H1 (cell line): ENCODE measurements around the gene SERPINA10. TPM values are rescaled to one million over a fixed set of nuclear protein-coding genes. Genes with fewer than 3 reads are reported as not detected.

Experiments used
- CTCF ChIA-PET: fragments of 300-600 bp; sonication (Branson Sonifier 250); formaldehyde crosslinking; loops from one replicate; lab custom pipeline; 2021; ENCODE audit not compliant: partially characterized antibody; lab: Charles Lee
- POLR2A ChIA-PET: fragments of 300-600 bp; sonication (Branson Sonifier 250); formaldehyde crosslinking; loops from one replicate; lab custom pipeline; 2021; ENCODE audit warnings: inconsistent platforms; ENCODE audit not compliant: partially characterized antibody; lab: Charles Lee
- DNase-seq, 2 experiments: peaks; one replicate each; pipeline versions ENCODE4 v3.0.0 to v3.0.0-alpha.2; 2010 to 2022; ENCODE audit warnings: low spot score in 2 of 2, low read depth in 1 of 2, mixed read lengths in 1 of 2
- FAIRE-seq: peaks from 2 replicates; lab custom pipeline; 2011; peaks lifted over from hg19 to GRCh38; lab: Jason Lieb, UNC
- H2AFZ ChIP-seq: 2 replicates; pipeline ENCODE4 v1.8.1; 2012; ENCODE audit warnings: low read length, inconsistent platforms
- H2AK5ac ChIP-seq: 2 replicates; pipeline ENCODE4 v1.6.1; 2013; ENCODE audit warnings: low read depth, low read length
- H2BK120ac ChIP-seq: replicated peaks from 2 replicates; pipeline ENCODE3; 2013; ENCODE audit warnings: low read depth, low read length, inconsistent platforms
- H2BK12ac ChIP-seq: 2 replicates; pipeline ENCODE4 v1.6.1; 2013; ENCODE audit warnings: low read depth, low read length
- H2BK15ac ChIP-seq: 2 replicates; pipeline ENCODE4 v1.6.1; 2013; ENCODE audit warnings: low read length
- H2BK20ac ChIP-seq: 2 replicates; pipeline ENCODE4 v1.6.1; 2013; ENCODE audit warnings: low read length
- H2BK5ac ChIP-seq: 2 replicates; pipeline ENCODE4 v1.6.1; 2013; ENCODE audit warnings: low read depth, low read length
- H3K14ac ChIP-seq: 2 replicates; pipeline ENCODE4 v1.6.1; 2013; ENCODE audit warnings: inconsistent platforms; ENCODE audit not compliant: insufficient read length
- H3K18ac ChIP-seq: 2 replicates; pipeline ENCODE4 v1.6.1; 2013; ENCODE audit warnings: low read length; ENCODE audit errors: extremely low read depth
- H3K23ac ChIP-seq: 2 replicates; pipeline ENCODE4 v1.6.1; 2013; ENCODE audit warnings: inconsistent platforms; ENCODE audit not compliant: insufficient read length
- H3K23me2 ChIP-seq: 2 replicates; pipeline ENCODE4 v1.6.1; 2013; ENCODE audit warnings: low read depth, low read length
- H3K27ac ChIP-seq: 2 replicates; pipeline ENCODE4 v1.6.1; 2011; ENCODE audit warnings: low read depth, low read length, inconsistent platforms
- H3K27me3 ChIP-seq, 4 experiments: replicated peaks in 1 of 4; 1 replicate in 1 of 4; 2 replicates in 3 of 4; pipeline versions ENCODE4 v1.6.1 to v1.8.1; 2011 to 2013; ENCODE audit warnings: low read length in 3 of 4, mild to moderate bottlenecking in 3 of 4, inconsistent platforms in 2 of 4, mixed read lengths in 2 of 4, moderate library complexity in 1 of 4; ENCODE audit not compliant: control insufficient read depth in 3 of 4, insufficient read depth in 3 of 4; ENCODE audit errors: extremely low read depth in 1 of 4
- H3K36me3 ChIP-seq, 4 experiments: 2 replicates each; pipeline versions ENCODE4 v1.6.1 to v1.8.1; 2011 to 2013; ENCODE audit warnings: mild to moderate bottlenecking in 4 of 4, low read length in 3 of 4, moderate library complexity in 2 of 4, control low read depth in 1 of 4, inconsistent platforms in 1 of 4; ENCODE audit not compliant: insufficient read depth in 4 of 4, control insufficient read depth in 2 of 4
- H3K4ac ChIP-seq: replicated peaks from 2 replicates; pipeline ENCODE3; 2013; ENCODE audit warnings: low read length, low read depth, mixed read lengths, inconsistent platforms; ENCODE audit not compliant: insufficient read length
- H3K4me1 ChIP-seq, 4 experiments: replicated peaks in 1 of 4; 1 replicate in 1 of 4; 2 replicates in 3 of 4; pipeline versions ENCODE4 v1.6.1 to v1.8.1; 2011 to 2013; ENCODE audit warnings: low read length in 3 of 4, inconsistent platforms in 2 of 4, mixed read lengths in 1 of 4; ENCODE audit not compliant: insufficient read depth in 4 of 4, control insufficient read depth in 3 of 4
- H3K4me2 ChIP-seq, 2 experiments: 2 replicates each; pipeline versions ENCODE4 v1.6.1 to v1.8.1; 2011 to 2013; ENCODE audit warnings: low read depth in 2 of 2, low read length in 2 of 2, control low read depth in 1 of 2, inconsistent platforms in 1 of 2, mild to moderate bottlenecking in 1 of 2; ENCODE audit not compliant: insufficient read depth in 1 of 2
- H3K4me3 ChIP-seq, 4 experiments: fragments of 200-600, 300-600 bp in 1 of 4; sonication (generic), shearing (Covaris generic), sonication (Bioruptor Twin) in 1 of 4; 2 replicates each; pipeline versions ENCODE4 v1.5.1 to v1.8.1; 2011 to 2016; ENCODE audit warnings: low read length in 4 of 4, low read depth in 3 of 4, control low read depth in 2 of 4, inconsistent platforms in 2 of 4, mild to moderate bottlenecking in 2 of 4, mixed read lengths in 1 of 4, moderate library complexity in 1 of 4; ENCODE audit not compliant: insufficient read depth in 2 of 4; ENCODE audit errors: extremely low read depth in 1 of 4
- H3K56ac ChIP-seq: replicated peaks from 2 replicates; pipeline ENCODE3; 2013; ENCODE audit warnings: low read depth, mild to moderate bottlenecking, mixed read lengths, low read length, inconsistent platforms; ENCODE audit not compliant: insufficient read length
- H3K79me1 ChIP-seq: 2 replicates; pipeline ENCODE4 v1.6.1; 2013; ENCODE audit warnings: low read depth, low read length, control low read depth
- H3K79me2 ChIP-seq, 2 experiments: 2 replicates each; pipeline versions ENCODE4 v1.6.1 to v1.8.1; 2012 to 2013; ENCODE audit warnings: low read length in 2 of 2, mild to moderate bottlenecking in 2 of 2, inconsistent platforms in 1 of 2; ENCODE audit not compliant: insufficient read depth in 2 of 2, control insufficient read depth in 1 of 2
- H3K9ac ChIP-seq, 4 experiments: replicated peaks in 1 of 4; 1 replicate in 1 of 4; 2 replicates in 3 of 4; pipeline versions ENCODE4 v1.6.1 to v1.8.1; 2011 to 2013; ENCODE audit warnings: low read depth in 3 of 4, low read length in 3 of 4, control low read depth in 2 of 4, mild to moderate bottlenecking in 2 of 4, moderate library complexity in 2 of 4, inconsistent platforms in 1 of 4; ENCODE audit errors: extremely low read depth in 1 of 4
- H3K9me3 ChIP-seq, 2 experiments: 2 replicates each; pipeline versions ENCODE4 v1.6.1 to v1.8.1; 2012 to 2013; ENCODE audit warnings: mild to moderate bottlenecking in 2 of 2, moderate library complexity in 2 of 2, control low read depth in 1 of 2, inconsistent platforms in 1 of 2, low read depth in 1 of 2, low read length in 1 of 2, mixed read lengths in 1 of 2; ENCODE audit not compliant: insufficient read depth in 2 of 2
- H4K20me1 ChIP-seq, 2 experiments: replicated peaks in 1 of 2; 2 replicates each; pipeline versions ENCODE3 to v1.8.1; 2011 to 2013; ENCODE audit warnings: inconsistent platforms in 2 of 2, low read length in 2 of 2, mild to moderate bottlenecking in 1 of 2; ENCODE audit not compliant: insufficient read depth in 2 of 2, control insufficient read depth in 1 of 2
- H4K5ac ChIP-seq: 2 replicates; pipeline ENCODE4 v1.6.1; 2013; ENCODE audit warnings: low read length, low read depth, mixed read lengths, inconsistent platforms; ENCODE audit not compliant: insufficient read length
- H4K8ac ChIP-seq: 2 replicates; pipeline ENCODE4 v1.8.0; 2013; ENCODE audit warnings: mild to moderate bottlenecking, moderate library complexity, low read length, inconsistent platforms; ENCODE audit not compliant: insufficient read depth; ENCODE audit errors: extremely low read depth
- H4K91ac ChIP-seq: replicated peaks from 2 replicates; pipeline ENCODE3; 2013; ENCODE audit warnings: low read length, mixed read lengths, inconsistent platforms; ENCODE audit not compliant: insufficient read length
- ATF2 ChIP-seq: IDR thresholded peaks from 2 replicates; pipeline ENCODE4 v1.6.1; 2012; ENCODE audit warnings: low read length, inconsistent platforms
- BRCA1 ChIP-seq: IDR thresholded peaks from 2 replicates; pipeline ENCODE4 v1.6.1; 2012; ENCODE audit warnings: low read depth, low read length, improper control_type of control experiment
- CREB1 ChIP-seq: IDR thresholded peaks from 2 replicates; pipeline ENCODE4 v1.6.1; 2012; ENCODE audit warnings: inconsistent platforms
- EGR1 ChIP-seq: IDR thresholded peaks from 2 replicates; pipeline ENCODE4 v1.6.1; 2011; ENCODE audit warnings: low read depth, low read length, borderline replicate concordance
- KDM1A ChIP-seq: fragments of 200-600, 300-600 bp; sonication (generic); IDR thresholded peaks from 2 replicates; pipeline ENCODE4 v1.7.1; 2016; ENCODE audit warnings: mild to moderate bottlenecking, low read length, borderline replicate concordance
- KDM4A ChIP-seq: IDR thresholded peaks from one replicate; pipeline ENCODE4 v1.7.1; 2012; ENCODE audit warnings: low read depth, mild to moderate bottlenecking, moderate library complexity, low read length, inconsistent platforms; ENCODE audit not compliant: severe bottlenecking
- NANOG ChIP-seq: IDR thresholded peaks from 2 replicates; pipeline ENCODE4 v1.6.1; 2011; ENCODE audit warnings: low read length, low read depth, mild to moderate bottlenecking, inconsistent platforms; ENCODE audit not compliant: insufficient read depth, poor library complexity, severe bottlenecking
- SRF ChIP-seq: IDR thresholded peaks from 2 replicates; pipeline ENCODE4 v1.6.1; 2011; ENCODE audit warnings: mild to moderate bottlenecking, low read depth, low read length, moderate library complexity
- TAF1 ChIP-seq: IDR thresholded peaks from 2 replicates; pipeline ENCODE4 v1.6.1; 2011; ENCODE audit warnings: mild to moderate bottlenecking, low read depth, low read length
- ZNF274 ChIP-seq: IDR thresholded peaks from 2 replicates; pipeline ENCODE4 v1.7.0; 2012; ENCODE audit warnings: low read length, borderline replicate concordance; ENCODE audit errors: extremely low read depth
- WGBS, 2 experiments: shearing (Covaris generic) in 1 of 2; methylation state at CpG; one replicate each; pipeline versions ENCODE4 v1.1.6 to v1.1.7; 2013 to 2015; ENCODE audit warnings: low lambda C conversion rate in 2 of 2, mixed read lengths in 2 of 2, inconsistent platforms in 1 of 2, low coverage in 1 of 2, missing lambda C conversion rate in 1 of 2; ENCODE audit not compliant: insufficient replicate concordance in 2 of 2, insufficient coverage in 1 of 2, insufficient read length in 1 of 2; ENCODE audit errors: extremely low coverage in 1 of 2, missing lambda C conversion rate in 1 of 2; 5-methylcytosine and 5-hydroxymethylcytosine counted together
- polyA plus RNA-seq, 7 experiments: library from polyadenylated mRNA; depleted of rRNA in 3 of 7; stranded (reverse) in 5 of 7; unstranded in 2 of 7; fragments of >200 nt in 5 of 7; fragments of 200-250 nt in 2 of 7; gene quantifications; 1 replicate in 5 of 7; 2 replicates in 1 of 7; 4 replicates in 1 of 7; pipeline versions ENCODE4 v1.2.1 to v1.2.3, GENCODE V29; 2011 to 2013; ENCODE audit warnings: missing spikeins in 2 of 7, mixed read lengths in 2 of 7
- total RNA-seq: library from RNA; stranded (reverse); fragmentation: NEBNext Ultra II Directional; extraction: Animal tissue kit (Norgen Biotek cat#: 25700); gene quantifications from 2 replicates; pipeline ENCODE4 v1.2.1, GENCODE V29; 2021
- TF ChIP-seq, protein P1 (sequence below), 3 experiments: IDR thresholded peaks; 1 replicate in 2 of 3; 2 replicates in 1 of 3; pipeline versions ENCODE4 v1.5.1 to v1.6.1; 2011; ENCODE audit warnings: low read length in 3 of 3, mild to moderate bottlenecking in 3 of 3, inconsistent platforms in 2 of 3, low read depth in 1 of 3, moderate library complexity in 1 of 3; ENCODE audit not compliant: insufficient read depth in 1 of 3; ENCODE audit errors: control extremely low read depth in 1 of 3

Gene SERPINA10
- total and polyA plus RNA-seq, 2 of the 8 experiments (the other 6 are each of a cell fraction or from before 2014, with no cell fraction given): not detected

DNA sequence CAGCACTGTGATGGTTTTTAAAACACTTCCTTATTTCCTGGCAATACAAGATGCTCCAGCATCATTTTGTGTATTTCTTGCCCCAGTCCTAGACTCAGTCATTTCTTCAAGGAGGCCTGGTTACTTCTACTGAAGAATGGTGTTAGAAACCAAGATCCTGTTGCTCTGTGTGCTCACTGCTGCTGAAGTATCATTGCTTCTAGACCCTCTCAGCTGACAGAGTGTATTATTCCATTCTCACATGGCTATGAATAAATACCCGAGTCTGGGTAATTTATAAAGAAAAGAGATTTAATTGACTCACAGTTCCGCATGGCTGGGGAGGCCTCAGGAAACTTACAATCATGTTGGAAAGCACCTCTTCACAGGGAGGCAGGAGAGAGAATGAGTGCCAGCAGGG is 45.0 kb upstream of the SERPINA10 start:
- ChIA-PET POLR2A (no interaction called here), CTCF (no interaction called here)
- H3K79me1 ChIP-seq: no peaks in the 10 kb centered on the region
- H3K79me2 ChIP-seq: no peaks in the 10 kb centered on the region
- no peak overlapping the region for H2AK5ac ChIP-seq
- no peaks in the 10 kb centered on the region for H3K36me3 ChIP-seq
- no peak overlapping the region for H2BK120ac ChIP-seq
- no peaks in the 10 kb centered on the region for H3K4me1 ChIP-seq
- no peaks in the 10 kb centered on the region for H3K23me2 ChIP-seq
- no peak overlapping the region for H3K9ac ChIP-seq
- no peak overlapping the region for H3K27ac ChIP-seq
- no peak overlapping the region for H4K5ac ChIP-seq
- H3K56ac ChIP-seq: no peak overlapping the region
- H3K23ac ChIP-seq: no peak overlapping the region
- no peak overlapping the region for H2AFZ ChIP-seq
- no peak overlapping the region for H2BK12ac ChIP-seq
- no peak for FAIRE-seq
- no peak overlapping the region for H3K4ac ChIP-seq
- no peak overlapping the region for H4K91ac ChIP-seq
- peaks cover 0 to 2% of the 10 kb centered on the region in 2 experiments; a peak in 1 of 4 replicates for H3K9me3 ChIP-seq
- H3K27me3 ChIP-seq: no peaks in the 10 kb centered on the region
- H2BK20ac ChIP-seq: no peak overlapping the region
- no peak overlapping the region for H3K14ac ChIP-seq
- H4K20me1 ChIP-seq: no peaks in the 10 kb centered on the region
- H4K8ac ChIP-seq: no peak overlapping the region
- no peak overlapping the region for H3K18ac ChIP-seq
- no peak overlapping the region for H3K4me2 ChIP-seq
- no peak overlapping the region for H2BK5ac ChIP-seq
- no peak overlapping the region for H3K4me3 ChIP-seq
- no peak overlapping the region for H2BK15ac ChIP-seq
- WGBS, 2 experiments: 93% methylated on average over 2 of the region's 2 CpGs; no CpG with 5 or more reads in 1 of the 2 experiments
- DNase-seq: no peak
- TF ChIP-seq KDM4A (no peak), TAF1 (no peak), SRF (no peak), CREB1 (no peak), KDM1A (no peak), EGR1 (no peak), BRCA1 (no peak), ATF2 (no peak), NANOG (no peak), ZNF274 (no peak)
- TF ChIP-seq, protein P1, sequence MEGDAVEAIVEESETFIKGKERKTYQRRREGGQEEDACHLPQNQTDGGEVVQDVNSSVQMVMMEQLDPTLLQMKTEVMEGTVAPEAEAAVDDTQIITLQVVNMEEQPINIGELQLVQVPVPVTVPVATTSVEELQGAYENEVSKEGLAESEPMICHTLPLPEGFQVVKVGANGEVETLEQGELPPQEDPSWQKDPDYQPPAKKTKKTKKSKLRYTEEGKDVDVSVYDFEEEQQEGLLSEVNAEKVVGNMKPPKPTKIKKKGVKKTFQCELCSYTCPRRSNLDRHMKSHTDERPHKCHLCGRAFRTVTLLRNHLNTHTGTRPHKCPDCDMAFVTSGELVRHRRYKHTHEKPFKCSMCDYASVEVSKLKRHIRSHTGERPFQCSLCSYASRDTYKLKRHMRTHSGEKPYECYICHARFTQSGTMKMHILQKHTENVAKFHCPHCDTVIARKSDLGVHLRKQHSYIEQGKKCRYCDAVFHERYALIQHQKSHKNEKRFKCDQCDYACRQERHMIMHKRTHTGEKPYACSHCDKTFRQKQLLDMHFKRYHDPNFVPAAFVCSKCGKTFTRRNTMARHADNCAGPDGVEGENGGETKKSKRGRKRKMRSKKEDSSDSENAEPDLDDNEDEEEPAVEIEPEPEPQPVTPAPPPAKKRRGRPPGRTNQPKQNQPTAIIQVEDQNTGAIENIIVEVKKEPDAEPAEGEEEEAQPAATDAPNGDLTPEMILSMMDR (IDR thresholded peaks at IDR 0.05; ENCODE audit: control extremely low read depth in 1 of 3, insufficient read depth in 1 of 3, low read depth in 1 of 3, low read length in 3 of 3): no peak
